HepG2 (cell line): ENCODE measurements around the gene POLH. TPM values are rescaled to one million over a fixed set of nuclear protein-coding genes. Genes with fewer than 3 reads are reported as not detected.

Source experiments
- ATAC-seq: fragments of 200-7000 bp; cut with Tn5 transposase; 3 replicates; pipeline ENCODE4 v1.9.1; 2020; ENCODE audit warnings: mild to moderate bottlenecking, moderate library complexity
- BruUV-seq: library from RNA; stranded (reverse); fragments of 400-500 nt; replicated peaks from 2 replicates; lab custom pipeline; 2021; lab: Mats Ljungman, UMichigan
- CTCF ChIA-PET: fragments of 300-600 bp; formaldehyde crosslinking; extraction: SDS; loops from one replicate; lab custom pipeline; 2021; ENCODE audit warnings: low total read pairs, inconsistent platforms, low intra/inter-chr PET ratio; lab: Yijun Ruan, JAX
- POLR2A ChIA-PET: fragments of 350-600 bp; sonication (Branson Sonifier 250); formaldehyde crosslinking; loops from one replicate; lab custom pipeline; 2020; ENCODE audit warnings: antibody characterized with exemption, inconsistent platforms; lab: Yijun Ruan, JAX
- DNase-seq: peaks from one replicate; pipeline ENCODE4 v3.0.0-alpha.2; 2015; ENCODE audit warnings: low spot score
- FAIRE-seq: peaks from 3 replicates; lab custom pipeline; 2011; peaks lifted over from hg19 to GRCh38; lab: Jason Lieb, UNC
- H2AFZ ChIP-seq: one replicate; pipeline ENCODE4 v1.6.1; 2011; ENCODE audit warnings: low read length, inconsistent platforms
- H3K27ac ChIP-seq: fragments of 300-600 bp; 3 replicates; pipeline ENCODE4 v1.8.0; 2011; ENCODE audit warnings: mixed run types, mild to moderate bottlenecking, mixed read lengths, low read length, inconsistent platforms; ENCODE audit not compliant: insufficient read depth; ENCODE audit errors: extremely low read length
- H3K27me3 ChIP-seq, 2 experiments: fragments of 200-600 bp in 1 of 2; 2 replicates in 1 of 2; 3 replicates in 1 of 2; pipeline versions ENCODE4 v1.6.0 to v1.8.0; 2011; ENCODE audit warnings: low read length in 2 of 2, mild to moderate bottlenecking in 2 of 2, moderate library complexity in 2 of 2, inconsistent platforms in 1 of 2; ENCODE audit not compliant: insufficient read depth in 2 of 2, control insufficient read depth in 1 of 2
- H3K36me3 ChIP-seq, 2 experiments: fragments of 200-600 bp in 1 of 2; replicated peaks in 1 of 2; 2 replicates in 1 of 2; 3 replicates in 1 of 2; pipeline versions ENCODE4 v1.5.1 to v1.8.0; 2011; ENCODE audit warnings: low read length in 2 of 2, inconsistent platforms in 1 of 2; ENCODE audit not compliant: insufficient read depth in 2 of 2, control insufficient read depth in 1 of 2
- H3K4me1 ChIP-seq: 2 replicates; pipeline ENCODE4 v1.5.1; 2012; ENCODE audit warnings: low read length, inconsistent platforms; ENCODE audit not compliant: insufficient read depth
- H3K4me2 ChIP-seq: 2 replicates; pipeline ENCODE4 v1.6.0; 2011; ENCODE audit warnings: low read depth, low read length, inconsistent platforms
- H3K4me3 ChIP-seq, 3 experiments: fragments of 200-600 bp in 1 of 3; sonication (generic), shearing (Covaris generic) in 1 of 3; replicated peaks in 1 of 3; 2 replicates each; pipeline ENCODE4 v1.5.1; 2011 to 2016; ENCODE audit warnings: low read length in 3 of 3, inconsistent platforms in 2 of 3, low read depth in 2 of 3, mild to moderate bottlenecking in 2 of 3, control low read depth in 1 of 3, mixed read lengths in 1 of 3; ENCODE audit not compliant: insufficient read depth in 1 of 3
- H3K79me2 ChIP-seq: one replicate; pipeline ENCODE4 v1.6.1; 2011; ENCODE audit warnings: low read length, inconsistent platforms; ENCODE audit not compliant: insufficient read depth
- H3K9ac ChIP-seq: 2 replicates; pipeline ENCODE4 v1.6.0; 2011; ENCODE audit warnings: mild to moderate bottlenecking, low read depth, low read length, inconsistent platforms; ENCODE audit not compliant: insufficient read depth
- H3K9me3 ChIP-seq: 2 replicates; pipeline ENCODE4 v1.5.1; 2012; ENCODE audit warnings: mild to moderate bottlenecking, low read length
- H4K20me1 ChIP-seq: 2 replicates; pipeline ENCODE4 v1.6.0; 2011; ENCODE audit warnings: inconsistent platforms, mild to moderate bottlenecking, low read length, moderate library complexity; ENCODE audit not compliant: insufficient read depth
- AFF4 ChIP-seq: sonication (generic); formaldehyde crosslinking; IDR thresholded peaks from 2 replicates; pipeline ENCODE4 v1.4.0; 2020; ENCODE audit warnings: missing genetic modification reagents
- CENPX ChIP-seq: sonication (generic); formaldehyde crosslinking; IDR thresholded peaks from 2 replicates; pipeline ENCODE4 v1.9.0; 2021; ENCODE audit warnings: mild to moderate bottlenecking, missing genetic modification reagents, moderate library complexity
- HOMEZ ChIP-seq: IDR thresholded peaks from 2 replicates; pipeline ENCODE4 v1.6.1; 2016; ENCODE audit warnings: low read depth
- MYC ChIP-seq: sonication (generic); formaldehyde crosslinking; IDR thresholded peaks from 2 replicates; pipeline ENCODE4 v1.9.0; 2021; ENCODE audit warnings: missing genetic modification reagents, borderline replicate concordance
- NAIF1 ChIP-seq: sonication (generic); formaldehyde crosslinking; IDR thresholded peaks from 2 replicates; pipeline ENCODE4 v1.5.0; 2020; ENCODE audit warnings: mild to moderate bottlenecking, missing genetic modification reagents, borderline replicate concordance
- PAWR ChIP-seq: sonication (generic); formaldehyde crosslinking; IDR thresholded peaks from 2 replicates; pipeline ENCODE4 v1.4.0; 2020; ENCODE audit warnings: missing genetic modification reagents, mild to moderate bottlenecking, borderline replicate concordance
- TAF15 ChIP-seq: fragments of 200-400 bp; formaldehyde crosslinking; IDR thresholded peaks from one replicate; pipeline ENCODE4 v1.6.1; 2018; ENCODE audit warnings: mild to moderate bottlenecking, low read depth, low read length; ENCODE audit not compliant: poor library complexity, severe bottlenecking
- ZBTB37 ChIP-seq: sonication (generic); formaldehyde crosslinking; IDR thresholded peaks from 2 replicates; pipeline ENCODE4 v1.4.0; 2020; ENCODE audit warnings: mild to moderate bottlenecking, missing genetic modification reagents
- ZFP36L2 ChIP-seq: sonication (generic); formaldehyde crosslinking; IDR thresholded peaks from 2 replicates; pipeline ENCODE4 v1.4.0; 2020; ENCODE audit warnings: missing genetic modification reagents
- ZNF12 ChIP-seq: sonication (generic); formaldehyde crosslinking; IDR thresholded peaks from 2 replicates; pipeline ENCODE4 v1.5.0; 2020; ENCODE audit warnings: missing genetic modification reagents
- WGBS: methylation state at CpG from one replicate; pipeline ENCODE4 v1.1.6; 2017; ENCODE audit warnings: low lambda C conversion rate; 5-methylcytosine and 5-hydroxymethylcytosine counted together
- in situ Hi-C: cut with HindIII; loops from 2 replicates; pipeline ENCODE4 v1.10.0; 2017; ENCODE audit warnings: low pct_unique_long_range_greater_than_20kb; ENCODE audit not compliant: extremely low pct_ligation_motif_present
- intact Hi-C: fragments of 100-400 bp; cut with micrococcal nuclease; formaldehyde crosslinking; loops from one replicate; pipeline ENCODE4 v1.10.0; 2022; ENCODE audit not compliant: unreplicated experiment
- polyA plus RNA-seq, 8 experiments: library from polyadenylated mRNA; depleted of rRNA in 3 of 8; stranded (reverse) in 7 of 8; unstranded in 1 of 8; fragments of >200 nt; fragmentation: Illumina TruSeq in 4 of 8; extraction: Trizol in 4 of 8; gene quantifications; 2 replicates each; pipeline versions ENCODE4 v1.2.1 to v1.2.3, GENCODE V29; 2011 to 2016; ENCODE audit warnings: low read depth in 4 of 8, missing spikeins in 1 of 8, mixed read lengths in 1 of 8; ENCODE audit not compliant: insufficient read depth in 1 of 8
- total RNA-seq, 5 experiments: library from RNA; depleted of rRNA; stranded (reverse); fragments of >200 nt; fragmentation: Illumina TruSeq; extraction: Trizol; gene quantifications; 2 replicates each; pipeline ENCODE4 v1.2.3, GENCODE V29; 2016; ENCODE audit warnings: low read depth in 1 of 5

The POLH gene
- total and polyA plus RNA-seq, 2 of the 13 experiments (the other 11 are each of a cell fraction or from before 2014, with no cell fraction given) = 11.6 to 25.0 TPM

GRCh38 chr6:43629505-43630300 lies 53.7 kb downstream of the POLH start (continued):
- TF ChIP-seq MYC (CRISPR knock-in tag) = peak; percentile 85
- TF ChIP-seq ZNF12 (CRISPR knock-in tag) = peak; percentile 54; the same call in 1 of the 2 replicates
- TF ChIP-seq HOMEZ (CRISPR knock-in tag) = peak; percentile 59; the same call in 1 of the 2 replicates

- H3K9ac ChIP-seq = no peak overlapping the region
- 76% methylated on average over 1 of the region's 1 CpG for WGBS
- no peak for ATAC-seq
- no peak for TF ChIP-seq NAIF1
- TF ChIP-seq TAF15 = no peak
- no peak for TF ChIP-seq ZBTB37 (CRISPR knock-in tag)
- TF ChIP-seq ZFP36L2 (CRISPR knock-in tag) = no peak
- TF ChIP-seq AFF4 (CRISPR knock-in tag) = no peak
- TF ChIP-seq PAWR (CRISPR knock-in tag) = no peak
- TF ChIP-seq CENPX (CRISPR knock-in tag) = no peak
Observed at GRCh38 chr6:43630980-43631619, 55.1 kb downstream of the POLH start.

More at GRCh38 chr6:43630980-43631619, 55.1 kb downstream of the POLH start:
- Histone ChIP-seq H3K4me3 (no peak overlapping the region), H4K20me1 (no peaks in the 10 kb centered on the region), H3K4me2 (no peak overlapping the region), H3K4me1 (peaks cover 42% of the 10 kb centered on the region), H2AFZ (no peak overlapping the region), H3K79me2 (peaks cover 21% of the 10 kb centered on the region), H3K36me3 (peaks cover 2 to 4% of the 10 kb centered on the region in 2 experiments), H3K27me3 (no peaks in the 10 kb centered on the region; a peak in 1 of 5 replicates), H3K9me3 (no peaks in the 10 kb centered on the region), H3K27ac (no peak overlapping the region)
- intact Hi-C loops = loop anchor here (2.0 kb wide), 1 partner anchor 40 kb away; no protein-coding TSS in a partner anchor
- CTCF ChIA-PET = no interaction called here
- POLR2A ChIA-PET = interaction anchor here (0.9 to 3.0 kb wide), 6 partner anchors 11 to 261 kb away, joined by 3 to 55 read pairs (median 12); partner anchors contain the start of genes LRRC73, MRPS18A, RSPH9 and ZNF318
- in situ Hi-C loops = no loop called here
- no TSS peak for BruUV-seq
- DNase-seq (no peak), FAIRE-seq (no peak)
